GM20000 (cell line): ENCODE data around the gene TRIM29.

Source experiments
- DNase-seq: peaks from one replicate; pipeline ENCODE4 v3.0.0; 2012; ENCODE audit warnings: low spot score
- TF ChIP-seq, protein P1 (sequence below): IDR thresholded peaks from 2 replicates; pipeline ENCODE4 v1.5.1; 2012; ENCODE audit warnings: mild to moderate bottlenecking, control low read depth; ENCODE audit errors: extremely low read depth, missing control alignments

The TRIM29 gene

DNA sequence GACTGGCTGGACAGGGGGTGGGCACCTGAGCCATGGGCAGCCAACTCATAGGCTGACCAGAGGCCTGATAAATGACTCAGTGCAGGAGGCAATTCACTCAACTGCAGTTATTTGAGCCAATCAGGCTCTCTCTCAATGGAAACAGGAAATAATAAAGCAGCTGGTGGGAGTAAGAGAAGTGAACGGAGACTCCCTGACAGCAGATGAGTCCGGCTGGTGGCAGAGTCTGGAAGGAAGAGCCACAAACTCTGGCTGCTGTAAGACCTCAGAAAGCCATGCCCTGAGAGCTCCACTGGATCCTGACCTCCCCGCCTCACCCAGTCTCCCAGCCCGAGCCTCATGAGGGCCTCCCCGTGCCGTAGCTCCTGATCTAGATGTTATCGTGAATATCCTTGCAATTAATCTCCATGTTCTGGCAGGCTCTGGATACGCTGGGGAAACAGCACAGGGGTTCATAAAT lies 69.8 kb downstream of the TRIM29 start:
- peak; percentile 46 for DNase-seq
- TF ChIP-seq, protein P1, sequence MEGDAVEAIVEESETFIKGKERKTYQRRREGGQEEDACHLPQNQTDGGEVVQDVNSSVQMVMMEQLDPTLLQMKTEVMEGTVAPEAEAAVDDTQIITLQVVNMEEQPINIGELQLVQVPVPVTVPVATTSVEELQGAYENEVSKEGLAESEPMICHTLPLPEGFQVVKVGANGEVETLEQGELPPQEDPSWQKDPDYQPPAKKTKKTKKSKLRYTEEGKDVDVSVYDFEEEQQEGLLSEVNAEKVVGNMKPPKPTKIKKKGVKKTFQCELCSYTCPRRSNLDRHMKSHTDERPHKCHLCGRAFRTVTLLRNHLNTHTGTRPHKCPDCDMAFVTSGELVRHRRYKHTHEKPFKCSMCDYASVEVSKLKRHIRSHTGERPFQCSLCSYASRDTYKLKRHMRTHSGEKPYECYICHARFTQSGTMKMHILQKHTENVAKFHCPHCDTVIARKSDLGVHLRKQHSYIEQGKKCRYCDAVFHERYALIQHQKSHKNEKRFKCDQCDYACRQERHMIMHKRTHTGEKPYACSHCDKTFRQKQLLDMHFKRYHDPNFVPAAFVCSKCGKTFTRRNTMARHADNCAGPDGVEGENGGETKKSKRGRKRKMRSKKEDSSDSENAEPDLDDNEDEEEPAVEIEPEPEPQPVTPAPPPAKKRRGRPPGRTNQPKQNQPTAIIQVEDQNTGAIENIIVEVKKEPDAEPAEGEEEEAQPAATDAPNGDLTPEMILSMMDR: no peak

DNA sequence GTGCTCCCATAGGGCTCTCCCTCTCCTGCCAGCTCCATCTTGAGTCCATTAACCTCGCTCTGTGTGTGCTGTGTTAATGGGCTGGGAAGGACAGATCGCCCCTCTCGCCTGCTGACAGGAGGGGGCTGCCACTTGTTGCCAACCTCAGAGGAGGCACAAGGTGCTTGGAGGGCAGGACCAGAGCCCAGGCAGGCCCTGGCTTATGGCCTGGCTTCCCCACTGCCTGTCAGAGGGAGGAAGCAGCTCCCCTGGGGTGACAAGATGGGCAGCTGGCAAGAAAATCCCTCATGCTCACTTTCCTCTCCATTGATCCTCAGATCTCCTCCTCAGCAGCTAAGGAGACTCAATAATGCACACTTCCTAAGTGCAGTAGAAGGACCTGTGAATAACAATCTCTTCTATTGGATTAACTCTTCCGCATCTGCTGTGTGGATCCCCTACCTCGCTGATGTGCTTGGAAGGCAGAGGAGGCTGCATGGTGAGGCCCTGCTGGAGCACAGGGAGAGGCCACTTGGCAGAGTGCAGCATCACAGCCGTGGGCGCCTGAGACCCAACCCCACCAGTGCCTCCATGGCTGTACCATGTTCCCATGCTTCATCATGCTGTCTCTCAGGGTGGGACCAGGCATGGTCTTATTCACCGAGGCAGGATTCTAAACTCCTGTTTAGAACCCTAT lies 70.3 kb downstream of the TRIM29 start:
- DNase-seq: no peak
- TF ChIP-seq, protein P1: no peak

- TF ChIP-seq, protein P1: no peak
- no peak for DNase-seq
Measured at GRCh38 chr11:120066738-120067437, 71.0 kb downstream of the TRIM29 start.

DNA sequence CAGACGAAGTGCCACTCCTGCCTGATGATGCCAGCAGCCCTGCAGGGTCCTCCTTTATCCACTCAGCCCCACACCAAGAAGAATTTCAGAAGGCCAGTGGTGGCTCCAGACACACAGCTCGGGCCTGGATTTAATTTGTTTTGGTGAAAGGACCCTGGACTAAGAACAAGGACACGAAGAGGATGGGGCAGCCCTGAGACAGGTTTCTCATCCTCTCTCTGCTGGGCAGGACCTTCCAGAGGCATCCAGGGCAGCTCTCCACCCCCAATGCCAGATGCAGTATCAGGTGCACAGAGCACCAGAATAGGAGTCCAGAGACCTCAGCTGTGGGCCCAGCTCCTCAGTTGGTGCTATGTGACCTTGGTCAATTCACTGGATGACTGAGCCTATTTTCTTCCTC lies 72.0 kb downstream of the TRIM29 start:
- no peak for DNase-seq

DNA sequence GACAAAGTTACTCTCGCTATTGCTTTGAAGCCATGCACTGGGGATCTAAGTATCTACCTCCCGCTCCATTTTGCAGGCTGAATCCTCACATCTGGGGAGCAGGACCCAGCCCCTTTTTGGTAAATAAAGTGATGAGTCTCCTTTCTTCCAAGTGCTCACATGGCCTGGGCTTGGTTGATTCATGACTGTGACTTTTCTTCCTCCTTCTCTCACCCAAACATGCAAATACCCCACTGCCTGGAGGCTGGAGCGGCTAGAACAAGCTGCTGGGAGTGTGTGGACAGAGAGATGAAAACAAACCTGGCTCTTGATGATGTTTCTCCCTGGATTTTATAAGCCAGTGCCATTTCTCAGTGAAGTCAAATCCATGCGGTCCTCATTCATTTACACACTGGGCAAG lies 72.7 kb downstream of the TRIM29 start:
- DNase-seq: no peak
- TF ChIP-seq, protein P1: no peak

More for the DNA sequence above, 72.0 kb downstream of the TRIM29 start:
- TF ChIP-seq, protein P1: no peak

DNA sequence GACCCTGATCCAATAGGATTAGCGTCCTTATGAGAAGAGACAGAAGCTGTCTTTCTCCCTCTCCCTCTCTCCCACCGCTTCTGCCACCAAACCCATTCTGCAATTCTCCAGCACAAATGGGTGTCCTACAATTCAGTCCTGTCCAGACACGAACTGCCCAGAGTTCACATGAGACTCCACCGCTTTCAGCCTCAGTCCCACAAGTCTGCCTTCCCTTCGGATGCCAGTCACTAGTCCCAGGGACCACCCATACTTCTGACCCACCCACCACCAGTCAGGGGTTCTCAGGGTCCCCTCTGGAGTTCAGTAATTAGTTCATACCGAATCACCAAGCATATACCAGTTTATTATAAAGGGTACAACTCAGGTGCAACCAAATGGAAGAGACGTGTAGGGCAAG lies 73.6 kb downstream of the TRIM29 start:
- no peak for DNase-seq
- TF ChIP-seq, protein P1: no peak

DNA sequence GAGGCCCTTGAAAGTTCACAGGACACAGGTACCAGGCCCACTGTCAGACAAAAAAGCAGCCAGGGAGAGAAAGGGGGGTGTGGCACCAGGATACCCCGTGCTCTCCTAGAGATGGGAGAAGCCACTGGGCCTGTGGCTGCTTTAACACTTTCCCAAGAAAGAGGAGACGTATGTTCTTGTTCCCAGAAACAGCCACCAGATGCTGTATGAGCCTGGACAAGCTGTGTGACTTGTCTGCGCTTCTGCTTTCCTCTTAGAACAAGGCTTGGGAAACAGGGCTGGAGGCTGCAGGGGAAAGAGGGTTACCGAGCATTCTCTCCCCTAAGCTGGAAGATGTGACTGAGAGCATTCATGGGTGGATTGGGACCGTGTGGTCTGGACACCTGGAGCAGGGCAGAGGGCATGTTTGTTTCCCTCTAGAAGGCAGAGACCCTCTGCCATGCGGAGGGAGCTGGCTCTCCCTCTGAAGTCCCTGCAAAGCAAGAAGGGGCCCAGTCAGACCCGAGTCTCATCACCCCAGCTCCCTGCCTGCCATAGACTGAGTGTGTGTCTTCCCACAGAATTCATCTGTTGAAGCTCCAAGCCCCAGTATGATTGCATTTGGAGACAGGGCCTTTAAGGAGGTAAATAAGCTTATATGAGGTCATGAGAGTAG lies 74.1 kb downstream of the TRIM29 start:
- TF ChIP-seq, protein P1: no peak
- no peak for DNase-seq
